Chondrocyte (in vitro differentiated cells): ENCODE results near the gene RTN4RL2. TPM values are rescaled to one million over a fixed set of nuclear protein-coding genes. Genes with fewer than 3 reads are reported as not detected.

Experiments used
- DNase-seq: peaks from one replicate; pipeline ENCODE4 v3.0.0; 2021; ENCODE audit warnings: mixed read lengths, low spot score
- H3K27ac Mint-ChIP-seq: one replicate; pipeline ENCODE4 v1.8.0; 2021; ENCODE audit warnings: mild to moderate bottlenecking, moderate library complexity, mixed read lengths; ENCODE audit not compliant: unreplicated experiment
- H3K27me3 Mint-ChIP-seq: 2 replicates; pipeline ENCODE4 v1.8.0; 2021; ENCODE audit warnings: low read depth, mixed read lengths
- H3K36me3 Mint-ChIP-seq: 2 replicates; pipeline ENCODE4 v1.8.0; 2021; ENCODE audit warnings: low read depth, mixed read lengths
- H3K4me1 Mint-ChIP-seq: 2 replicates; pipeline ENCODE4 v1.8.0; 2021; ENCODE audit warnings: low read depth, mild to moderate bottlenecking, mixed read lengths
- H3K4me3 Mint-ChIP-seq: one replicate; pipeline ENCODE4 v1.8.0; 2021; ENCODE audit warnings: mild to moderate bottlenecking, moderate library complexity, mixed read lengths; ENCODE audit not compliant: unreplicated experiment
- H3K9me3 Mint-ChIP-seq: 2 replicates; pipeline ENCODE4 v1.8.0; 2021; ENCODE audit warnings: low read depth, mixed read lengths
- CTCF ChIP-seq: fragments of 200-600 bp; sonication (generic); IDR thresholded peaks from 2 replicates; pipeline ENCODE4 v1.5.0; 2021; ENCODE audit warnings: antibody characterized with exemption, mild to moderate bottlenecking, moderate library complexity
- total RNA-seq: library from RNA; stranded (reverse); gene quantifications from 3 replicates; pipeline ENCODE4 v1.2.1, GENCODE V29; 2021

Gene RTN4RL2
- total RNA-seq, 1 donor from 2014 or later = 0.57 TPM

- Mint-ChIP-seq H3K27ac (no peak overlapping the region), H3K4me3 (peak overlapping the region; percentile 58), H3K4me1 (peaks cover 9% of the 10 kb centered on the region), H3K27me3 (peaks cover 46% of the 10 kb centered on the region), H3K9me3 (no peaks in the 10 kb centered on the region), H3K36me3 (no peaks in the 10 kb centered on the region)
- DNase-seq = no peak
- TF ChIP-seq CTCF = peak; percentile 88
Measured at GRCh38 chr11:57482782-57483561, 22.6 kb downstream of the RTN4RL2 start.

DNA sequence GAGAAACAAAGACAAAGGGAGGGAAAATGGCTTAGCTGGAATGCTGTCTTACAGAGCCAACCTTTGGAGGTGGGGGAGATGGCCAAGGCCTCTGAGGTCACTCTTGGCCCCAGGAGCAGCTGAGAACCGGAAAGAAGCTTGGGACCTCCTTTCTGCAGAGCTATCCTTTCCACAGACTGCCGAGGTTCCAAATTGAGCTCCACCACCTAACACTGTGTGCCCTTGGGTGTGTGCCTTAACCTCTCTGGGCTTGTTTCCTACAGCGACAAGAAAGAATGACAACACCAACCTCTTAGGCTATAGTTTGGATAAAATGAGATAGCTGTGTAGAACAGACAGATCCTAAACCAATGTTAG lies 23.2 kb downstream of the RTN4RL2 start:
- no peak for DNase-seq
- H3K9me3 Mint-ChIP-seq = no peaks in the 10 kb centered on the region
- H3K4me1 Mint-ChIP-seq = peaks cover 9% of the 10 kb centered on the region
- peak overlapping the region; percentile 58 for H3K4me3 Mint-ChIP-seq
- no peak overlapping the region for H3K27ac Mint-ChIP-seq
- no peak for TF ChIP-seq CTCF
- H3K36me3 Mint-ChIP-seq = no peaks in the 10 kb centered on the region
- H3K27me3 Mint-ChIP-seq = peaks cover 42% of the 10 kb centered on the region

GRCh38 chr11:57484141-57484710 lies 23.9 kb downstream of the RTN4RL2 start:
- no peak overlapping the region for H3K27ac Mint-ChIP-seq
- DNase-seq = no peak
- peaks cover 36% of the 10 kb centered on the region for H3K27me3 Mint-ChIP-seq
- H3K36me3 Mint-ChIP-seq = peaks cover 4% of the 10 kb centered on the region
- H3K4me1 Mint-ChIP-seq = peaks cover 9% of the 10 kb centered on the region
- no peaks in the 10 kb centered on the region for H3K9me3 Mint-ChIP-seq
- no peak overlapping the region for H3K4me3 Mint-ChIP-seq
- TF ChIP-seq CTCF = no peak

DNA sequence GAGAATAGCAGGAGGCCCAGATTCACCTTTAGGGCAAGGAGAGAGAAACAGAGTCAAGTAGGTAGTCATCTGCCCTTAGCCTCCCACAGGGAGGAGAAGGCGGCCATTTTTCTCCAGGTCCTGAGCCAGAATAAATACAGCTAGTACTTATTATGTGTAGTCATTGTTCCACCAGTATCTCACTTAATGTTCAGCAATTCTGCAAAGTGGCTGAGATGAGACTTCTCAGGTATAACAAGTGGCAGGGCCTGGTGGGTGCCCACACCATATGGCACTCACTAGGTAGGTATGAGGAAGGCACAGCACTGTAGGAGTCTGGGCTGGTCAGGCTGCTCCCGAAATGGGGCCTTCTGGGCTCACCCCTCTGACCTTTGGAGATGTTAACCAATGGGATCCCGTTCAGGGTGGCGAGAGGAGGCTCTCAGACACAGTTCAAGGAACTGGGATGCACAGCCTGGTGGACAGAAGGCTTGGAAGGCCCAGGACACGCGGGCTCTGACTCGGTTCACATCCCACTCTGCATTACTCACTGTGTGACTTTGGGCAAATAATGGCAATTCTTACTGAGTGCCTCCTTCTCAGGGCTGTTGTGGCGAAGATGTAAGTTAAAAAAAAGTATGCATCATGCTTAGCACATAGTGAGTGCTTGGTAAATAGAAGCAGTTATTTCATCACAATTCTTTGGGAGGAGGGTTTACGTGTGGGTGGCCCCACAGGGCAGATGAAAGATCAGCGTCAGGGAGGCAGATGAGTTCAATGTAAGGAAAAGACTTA lies 25.1 kb downstream of the RTN4RL2 start:
- H3K9me3 Mint-ChIP-seq = no peaks in the 10 kb centered on the region
- H3K27ac Mint-ChIP-seq = no peak overlapping the region
- peaks cover 9% of the 10 kb centered on the region for H3K4me1 Mint-ChIP-seq
- peaks cover 26% of the 10 kb centered on the region for H3K27me3 Mint-ChIP-seq
- no peak for DNase-seq
- H3K4me3 Mint-ChIP-seq = no peak overlapping the region
- TF ChIP-seq CTCF = no peak
- H3K36me3 Mint-ChIP-seq = peaks cover 4% of the 10 kb centered on the region

DNA sequence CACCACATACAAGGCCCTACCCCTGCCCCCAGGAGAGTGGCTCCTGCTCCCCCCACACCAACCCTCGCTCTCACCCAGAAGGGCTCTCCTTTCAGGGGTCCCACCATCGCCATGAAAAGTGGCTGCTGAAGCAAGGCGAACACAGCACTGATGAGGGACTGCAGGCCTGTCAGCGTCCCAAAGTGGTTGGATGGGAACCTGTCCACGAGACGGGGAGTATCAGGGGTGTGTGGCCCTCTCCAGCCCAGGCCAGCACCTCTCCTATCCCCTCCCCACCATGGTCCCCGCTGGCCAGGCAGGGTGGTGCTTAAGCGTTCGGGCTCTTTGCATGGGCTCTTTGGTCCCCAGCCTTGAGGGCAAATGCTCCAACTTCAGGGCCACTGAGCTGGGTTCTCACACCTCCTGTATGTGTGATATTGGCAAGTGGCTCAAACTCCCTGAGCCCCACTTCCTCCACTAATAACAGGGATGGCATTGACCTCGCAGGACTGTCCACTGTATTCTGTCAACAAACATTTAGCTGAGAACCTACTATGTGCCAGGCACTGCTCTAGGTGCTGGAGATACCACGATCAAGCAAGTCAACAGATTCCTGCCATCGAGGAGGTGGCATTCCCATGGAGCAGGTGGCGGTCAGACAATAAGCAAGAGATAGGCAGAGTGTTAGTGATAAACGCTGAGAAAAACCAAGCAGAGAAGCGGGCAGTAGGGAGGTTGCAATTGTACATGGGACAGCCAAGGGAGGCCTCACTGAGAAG lies 26.9 kb downstream of the RTN4RL2 start:
- H3K36me3 Mint-ChIP-seq = peaks cover 4% of the 10 kb centered on the region
- peak; percentile 77 for DNase-seq
- TF ChIP-seq CTCF = no peak
- H3K9me3 Mint-ChIP-seq = no peaks in the 10 kb centered on the region
- H3K27me3 Mint-ChIP-seq = peaks cover 10% of the 10 kb centered on the region
- H3K27ac Mint-ChIP-seq = no peak overlapping the region
- H3K4me1 Mint-ChIP-seq = peaks cover 7% of the 10 kb centered on the region
- H3K4me3 Mint-ChIP-seq = no peak overlapping the region
